NCI-H2029 treated with DMSO at 0.1 percent for 48 hours (cell line): ENCODE measurements around the gene SLC31A1.
A peak's percentile ranks its signal among the peaks of the same experiment; 100 is the strongest.

Experiments used
- DNase-seq: peaks from one replicate; lab custom pipeline; 2025; lab: John Stamatoyannopoulos, UW

The SLC31A1 gene

DNA sequence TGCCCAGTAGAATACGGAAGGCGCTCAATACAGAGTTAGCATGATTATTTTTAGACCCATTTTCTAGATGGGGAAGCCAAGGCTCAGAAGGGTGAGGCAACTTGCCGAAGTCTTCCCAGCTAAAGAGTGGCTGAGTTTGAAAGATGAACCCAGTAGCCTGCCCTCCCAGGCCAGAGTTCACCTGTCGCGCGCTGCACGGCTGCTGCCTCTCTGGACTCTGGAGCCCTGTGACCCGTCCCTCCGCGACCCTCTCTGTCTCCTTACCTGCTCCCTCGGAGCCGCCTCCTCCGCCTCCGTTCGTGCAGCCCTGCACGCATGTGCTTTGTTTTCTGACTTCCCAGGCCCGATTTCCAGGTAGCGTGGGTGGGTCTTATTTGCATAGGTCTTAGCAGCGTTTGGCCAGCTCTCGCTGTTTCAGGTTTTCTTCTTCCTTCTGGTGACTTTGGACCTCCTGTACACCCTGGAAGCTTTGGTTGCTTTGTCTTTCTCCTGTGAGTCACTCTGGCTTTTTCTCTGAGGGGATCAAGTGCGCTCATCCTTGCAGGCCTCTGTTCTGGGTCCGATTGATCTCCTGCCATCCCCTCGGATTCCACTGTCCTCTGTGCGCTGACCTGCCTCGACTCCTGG is 81.6 kb downstream of the SLC31A1 start, which contains the start of gene RNF183:
TSS of gene RNF183 (minus strand) at position 585 of the 627 bp plus-strand sequence. CDS start 5,192 bp downstream, outside the sequence.
- DNase-seq, result no peak

DNA sequence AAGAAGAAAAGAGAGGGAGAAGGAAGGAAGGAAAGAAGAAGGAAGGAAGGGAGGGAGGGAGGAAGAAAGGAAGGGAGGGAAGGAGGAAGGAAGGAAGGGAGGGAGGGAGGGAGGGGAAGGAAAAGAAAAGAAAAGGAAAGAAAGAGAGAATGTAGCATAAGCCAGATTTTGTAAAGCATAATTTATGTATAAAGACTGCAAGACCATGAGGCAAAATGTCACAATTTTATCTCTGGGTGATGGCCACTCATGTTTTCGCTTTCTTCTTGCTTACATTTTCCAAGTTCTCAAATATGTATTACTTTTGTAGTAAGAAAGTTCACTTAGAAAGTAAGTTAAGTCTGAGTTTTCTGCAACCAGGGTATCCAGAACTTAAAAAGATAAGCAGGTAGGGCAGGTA is 85.2 kb downstream of the SLC31A1 start:
- no peak for DNase-seq

DNA sequence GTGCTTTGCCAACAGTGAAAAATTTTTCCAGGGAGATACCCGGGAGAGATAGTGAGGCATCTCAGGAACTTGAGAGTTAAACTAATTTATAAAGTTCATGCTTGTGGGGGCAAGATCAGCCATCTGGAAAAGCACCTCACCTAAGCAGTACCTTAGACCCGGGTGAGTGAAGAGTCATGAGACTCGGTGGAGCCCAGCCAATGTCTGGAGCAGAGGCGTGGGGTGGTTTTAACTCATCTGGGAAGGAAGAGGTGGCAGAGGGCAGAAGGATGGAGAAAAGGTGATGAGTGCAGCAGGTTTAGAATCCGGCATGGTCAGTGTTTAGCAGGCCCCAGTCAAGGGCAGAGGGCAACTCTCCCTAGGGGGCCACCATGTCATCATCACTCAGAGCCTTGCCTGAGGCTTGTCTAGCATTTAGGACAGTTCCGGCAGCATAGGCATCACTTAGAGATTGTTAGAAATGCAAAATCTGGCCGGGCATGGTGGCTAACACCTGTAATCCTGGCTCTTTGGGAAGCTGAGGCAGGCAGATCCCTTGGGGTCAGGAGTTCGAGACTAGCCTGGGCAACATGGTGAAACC is 86.1 kb downstream of the SLC31A1 start:
- DNase-seq, result no peak

DNA sequence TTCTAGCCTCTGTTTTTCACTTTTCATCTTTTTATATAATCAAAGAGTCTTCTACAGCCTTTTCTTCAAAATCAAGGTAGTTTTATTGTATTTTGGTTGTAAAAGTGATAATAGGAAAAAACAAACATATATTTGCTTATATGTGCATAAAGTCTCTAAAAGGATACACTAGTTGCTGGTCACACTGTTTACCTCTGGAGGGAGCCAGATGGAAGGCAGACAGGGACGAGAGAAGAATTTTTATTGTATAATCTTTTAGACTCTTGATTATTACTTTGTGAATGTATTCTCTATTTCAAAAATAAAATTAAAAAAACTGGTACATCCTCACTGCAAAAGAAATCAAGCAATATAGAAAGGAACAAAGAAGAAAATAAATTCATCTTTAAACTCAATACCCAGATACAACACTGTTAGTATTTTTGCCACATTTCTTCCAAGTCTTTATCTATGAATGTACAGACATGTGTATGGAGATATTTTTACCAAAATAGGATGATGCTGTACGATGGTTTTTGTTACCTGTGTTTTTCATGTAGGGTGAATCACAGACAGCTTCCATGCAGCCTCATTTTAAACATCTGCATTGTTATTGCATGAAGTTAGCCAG is 88.0 kb downstream of the SLC31A1 start:
- DNase-seq, result peak; percentile 11

DNA sequence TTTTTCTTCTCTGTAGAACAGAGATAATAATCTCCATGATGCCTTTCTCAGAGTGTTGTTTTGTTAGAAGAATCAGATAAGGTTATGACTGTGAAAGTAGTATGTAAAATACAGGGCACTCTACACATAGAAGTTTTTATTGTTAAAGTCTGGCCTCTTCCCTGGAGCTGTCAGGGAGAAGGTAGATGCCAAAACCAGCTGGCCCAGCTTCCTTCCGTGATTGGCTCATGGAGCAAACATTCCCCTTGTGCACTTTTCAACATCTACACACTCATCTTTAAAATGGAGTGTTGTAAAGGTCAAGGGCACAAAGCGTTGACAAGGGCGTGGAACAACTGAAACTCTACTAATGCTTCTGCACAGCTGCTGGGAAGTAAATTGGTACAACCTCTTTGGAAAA is 89.2 kb downstream of the SLC31A1 start:
- no peak for DNase-seq

DNA sequence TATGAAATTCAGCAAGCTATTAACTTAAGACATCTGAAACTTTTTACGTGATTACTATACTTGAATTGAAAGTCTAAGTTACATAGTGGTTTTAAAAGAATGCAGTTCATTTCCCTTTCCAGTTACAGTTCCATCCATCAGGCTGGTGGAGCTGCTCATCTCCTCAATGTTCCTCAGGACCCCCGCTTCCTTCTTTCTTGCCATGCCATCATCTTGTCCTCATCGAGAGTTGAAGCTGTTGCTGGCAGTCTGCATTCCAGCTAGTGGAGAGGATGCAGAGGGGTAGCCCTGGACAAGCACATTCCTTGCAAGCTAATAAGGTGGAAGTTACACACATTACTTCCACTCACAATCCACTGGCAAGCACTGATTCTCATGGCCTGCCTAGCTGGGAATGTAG is 90.6 kb downstream of the SLC31A1 start:
- DNase-seq, result no peak

DNA sequence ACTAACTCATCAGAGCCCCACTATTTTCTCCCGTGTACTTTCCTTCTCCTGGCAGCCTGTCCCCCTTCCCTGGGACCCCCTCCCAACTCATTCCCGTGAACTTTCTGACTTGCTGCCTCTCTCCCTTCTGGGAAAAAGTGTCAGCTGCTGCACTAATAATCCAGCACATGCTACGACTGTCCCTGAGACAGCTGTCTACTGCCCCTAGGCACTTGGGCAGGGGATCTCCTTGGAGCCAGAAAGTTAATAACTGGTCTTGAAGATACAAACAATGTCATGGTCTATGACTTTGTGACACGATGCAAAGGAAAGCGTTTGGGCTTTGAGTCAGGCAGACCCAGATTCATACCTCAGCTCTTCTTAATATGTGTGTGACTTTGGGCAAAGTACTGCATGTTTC is 91.9 kb downstream of the SLC31A1 start:
- no peak for DNase-seq
